ENCODE data around the gene OSBPL9. TPM values are rescaled to one million over a fixed set of nuclear protein-coding genes. Genes with fewer than 3 reads are reported as not detected.

OSBPL9 gene
- total and polyA plus RNA-seq, 2 experiments from 2014 or later: 82.7 to 102 TPM

- Histone ChIP-seq H3F3A (replicated peaks; ENCODE audit: low read depth) (no peaks in the 10 kb centered on the region), H3K27me3 (ENCODE audit: insufficient read depth) (no peaks in the 10 kb centered on the region), H3K4me1 (ENCODE audit: insufficient read depth) (peaks cover 20% of the 10 kb centered on the region), H3K9me2 (ENCODE audit: insufficient read depth) (no peaks in the 10 kb centered on the region), H3K4me3 (no peak overlapping the region), H3K27ac (ENCODE audit: low read depth) (no peak overlapping the region), H3K36me3 (ENCODE audit: insufficient read depth) (no peaks in the 10 kb centered on the region), H3K79me2 (replicated peaks; ENCODE audit: insufficient read depth) (peaks cover 59% of the 10 kb centered on the region), H2AFZ (no peak overlapping the region), H3K4me2 (no peak overlapping the region), H4K20me1 (replicated peaks; ENCODE audit: insufficient read depth) (peaks cover 12% of the 10 kb centered on the region)
- ATAC-seq: no peak
- H3K4me3 Mint-ChIP-seq: no peak overlapping the region
- DNase-seq (ENCODE audit: low spot score): no peak
- no peak for TF ChIP-seq STAT1 (IDR thresholded peaks at IDR 0.05; ENCODE audit: unreplicated experiment)
- TF ChIP-seq NANOG (IDR thresholded peaks at IDR 0.05; ENCODE audit: borderline replicate concordance): no peak
- no peak for TF ChIP-seq ZNF114 (CRISPR knock-in tag; IDR thresholded peaks at IDR 0.05)
- TF ChIP-seq POLR2AphosphoS5 (IDR thresholded peaks at IDR 0.05; ENCODE audit: low read depth): no peak
- TF ChIP-seq ETS1 (IDR thresholded peaks at IDR 0.05): no peak
- no peak for TF ChIP-seq ZNF331 (CRISPR knock-in tag; IDR thresholded peaks at IDR 0.05; ENCODE audit: low read depth)
- H3K36me3 Mint-ChIP-seq (ENCODE audit: low read depth): no peaks in the 10 kb centered on the region
- no peaks in the 10 kb centered on the region for H3K27me3 Mint-ChIP-seq (ENCODE audit: insufficient read depth, low read depth, poor library complexity)
- no peak overlapping the region for H3K27ac Mint-ChIP-seq
- H3K4me1 Mint-ChIP-seq: peaks cover 18% of the 10 kb centered on the region
- H3K9me3 Mint-ChIP-seq: no peaks in the 10 kb centered on the region
These were observed 6.6 kb downstream of the OSBPL9 start for GRCh38 chr1:51623450-51623849.

GRCh38 chr1:51624855-51625254 is 8.0 kb downstream of the OSBPL9 start:
- peaks cover 18% of the 10 kb centered on the region for H3K4me1 Mint-ChIP-seq
- ATAC-seq: no peak
- TF ChIP-seq CREB1 (CRISPR knock-in tag; IDR thresholded peaks at IDR 0.05; ENCODE audit: low read depth) (no peak), ETS1 (IDR thresholded peaks at IDR 0.05) (no peak), ZNF114 (CRISPR knock-in tag; IDR thresholded peaks at IDR 0.05) (no peak), EZH2 (IDR thresholded peaks at IDR 0.05; ENCODE audit: low read depth, unreplicated experiment) (no peak), REST (IDR thresholded peaks at IDR 0.05; ENCODE audit: unreplicated experiment) (no peak), EZH2phosphoT487 (IDR thresholded peaks at IDR 0.05; ENCODE audit: unreplicated experiment) (no peak), JUNB (IDR thresholded peaks at IDR 0.05; ENCODE audit: unreplicated experiment) (no peak), POLR2AphosphoS5 (IDR thresholded peaks at IDR 0.05; ENCODE audit: low read depth) (no peak), ZNF331 (CRISPR knock-in tag; IDR thresholded peaks at IDR 0.05; ENCODE audit: low read depth) (no peak)

More at GRCh38 chr1:51624855-51625254, 8.0 kb downstream of the OSBPL9 start:
- peaks cover 19% of the 10 kb centered on the region for H3K4me1 ChIP-seq (ENCODE audit: insufficient read depth)
- no peaks in the 10 kb centered on the region for H3K27me3 ChIP-seq (ENCODE audit: insufficient read depth)
- Mint-ChIP-seq H3K4me3 (no peak overlapping the region), H3K27me3 (ENCODE audit: insufficient read depth, low read depth, poor library complexity) (no peaks in the 10 kb centered on the region), H3K36me3 (ENCODE audit: low read depth) (no peaks in the 10 kb centered on the region), H3K9me3 (no peaks in the 10 kb centered on the region), H3K27ac (no peak overlapping the region)
- no peaks in the 10 kb centered on the region for H3K36me3 ChIP-seq (ENCODE audit: insufficient read depth)
- H3K27ac ChIP-seq (ENCODE audit: low read depth): no peak overlapping the region
- no peak for DNase-seq (ENCODE audit: low spot score)
- H2AFZ ChIP-seq: no peak overlapping the region
- peaks cover 57% of the 10 kb centered on the region for H3K79me2 ChIP-seq (replicated peaks; ENCODE audit: insufficient read depth)
- H3K4me2 ChIP-seq: no peak overlapping the region
- H4K20me1 ChIP-seq (replicated peaks; ENCODE audit: insufficient read depth): peaks cover 7% of the 10 kb centered on the region; the same call in 1 of the 2 replicates
- no peaks in the 10 kb centered on the region for H3K9me2 ChIP-seq (ENCODE audit: insufficient read depth)
- no peak overlapping the region for H3K4me3 ChIP-seq
- H3F3A ChIP-seq (replicated peaks; ENCODE audit: low read depth): no peaks in the 10 kb centered on the region
